Thyroid gland (tissue), 4 donors: ENCODE measurements around the gene MALT1.

Experiments used
- CTCF ChIP-seq, 6 experiments: fragments of 200-600 bp in 3 of 6; fragments of 450-650 bp in 3 of 6; sonication (generic) in 3 of 6; IDR thresholded peaks; one replicate each; pipeline ENCODE4 v1.5.1; 2016 to 2019; ENCODE audit warnings: antibody characterized with exemption in 6 of 6, mild to moderate bottlenecking in 2 of 6, inconsistent platforms in 1 of 6, moderate library complexity in 1 of 6
- POLR2A ChIP-seq, 2 donors: fragments of 450-650 bp; IDR thresholded peaks; one replicate each; pipeline ENCODE4 v1.6.1; 2017; ENCODE audit warnings: antibody characterized with exemption in 2 of 2, mild to moderate bottlenecking in 2 of 2, moderate library complexity in 1 of 2

DNA sequence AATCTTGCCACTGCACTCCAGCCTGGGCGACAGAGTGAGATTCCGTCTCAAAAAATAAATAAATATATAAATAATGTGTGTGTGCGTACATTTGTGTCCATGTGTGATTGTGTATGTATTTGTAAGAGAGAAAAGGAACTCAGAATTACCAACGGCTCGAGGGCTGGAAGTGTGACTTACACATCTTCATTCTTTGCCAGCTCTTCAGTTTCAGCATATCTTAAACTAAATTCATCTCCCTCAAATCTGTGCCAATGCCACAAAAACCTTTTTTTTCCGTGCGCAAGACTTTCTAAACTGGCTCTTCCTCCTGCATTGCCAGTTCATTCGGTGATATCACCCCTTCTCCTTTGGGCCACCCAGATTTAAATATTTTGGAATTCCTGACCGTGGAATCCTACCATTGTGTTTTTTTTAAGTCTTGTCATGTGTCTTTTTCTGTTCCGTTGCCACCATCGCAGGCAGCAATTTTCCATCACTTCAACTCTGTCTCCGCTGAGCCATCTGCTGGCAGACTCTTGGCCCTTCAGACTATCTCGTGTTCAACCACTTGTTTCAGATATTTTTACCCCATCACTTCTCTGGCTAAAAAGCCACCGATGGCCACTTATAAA, 116.4 kb downstream of the MALT1 start:
- TF ChIP-seq CTCF (IDR thresholded peaks at IDR 0.05) (no peak), POLR2A (IDR thresholded peaks at IDR 0.05) (no peak)
